ENCODE data around the gene AFF3.
"Not testable (repeated sequence)": the region's sequence is repeated elsewhere in the genome, so short reads cannot be mapped to it uniquely, and the experiment has no call there.

- TF ChIP-seq CTCF, POLR2AphosphoS5, POLR2A (IDR thresholded peaks at IDR 0.05): not testable (repeated sequence)
These were observed 58.8 kb downstream of the AFF3 start for GRCh38 chr2:100083421-100084216.
